ENCODE results near the gene PCSK2. TPM values are rescaled to one million over a fixed set of nuclear protein-coding genes. Genes with fewer than 3 reads are reported as not detected.

Gene PCSK2
- polyA plus RNA-seq, 3 donors: not detected

DNA sequence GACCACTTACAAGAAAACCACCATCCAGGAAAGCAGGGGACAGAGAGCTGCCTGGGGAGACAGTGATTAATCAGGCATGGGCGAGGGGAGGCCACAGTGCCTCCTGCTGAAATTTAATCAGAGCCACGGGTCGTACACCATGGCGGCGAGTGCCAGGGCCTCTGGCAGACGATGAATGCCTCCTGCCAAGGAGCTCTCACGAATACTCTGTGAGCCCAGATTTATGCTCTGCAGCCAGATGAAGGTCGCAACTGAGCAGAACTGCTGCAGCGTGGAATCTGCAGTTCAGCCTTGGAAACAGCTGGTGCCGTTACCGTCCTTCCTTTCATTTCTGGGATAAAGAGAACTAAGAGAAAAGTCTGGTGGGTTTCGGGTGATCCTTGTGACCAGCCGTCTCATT is 218.7 kb downstream of the PCSK2 start:
- no peak overlapping the region for H3K4me3 Mint-ChIP-seq

DNA sequence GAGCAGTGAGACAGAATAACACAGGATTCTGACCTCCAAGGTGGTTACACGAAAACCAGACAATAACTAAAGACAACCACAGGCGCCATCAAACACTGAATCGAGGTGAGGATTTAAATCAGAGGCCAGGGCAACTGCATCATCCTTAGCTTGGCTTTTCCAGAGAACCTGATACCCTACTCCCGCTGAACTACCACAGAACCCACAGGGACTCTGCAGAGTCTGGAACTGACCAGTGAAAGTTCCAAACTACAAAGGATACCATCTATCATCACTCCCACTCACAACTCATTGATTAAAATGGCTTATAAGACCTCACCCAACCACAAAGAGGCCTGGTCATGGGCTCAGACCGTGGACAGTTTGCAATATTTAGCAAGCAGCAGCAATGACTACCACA is 219.3 kb downstream of the PCSK2 start:
- no peak overlapping the region for H3K4me3 ChIP-seq (replicated peaks in 1 of 3; ENCODE audit: low read depth in 2 of 3, low read length in 3 of 3)
- intact Hi-C loops (cut with micrococcal nuclease): no loop called here
- no peak overlapping the region for H2AFZ ChIP-seq (ENCODE audit: insufficient read depth, low read depth, low read length, poor library complexity, severe bottlenecking)
- no peaks in the 10 kb centered on the region for H3K79me2 ChIP-seq (ENCODE audit: insufficient read depth, low read length)
- no peak overlapping the region for H3K9ac ChIP-seq (ENCODE audit: insufficient read depth, low read length, poor library complexity, severe bottlenecking)
- Mint-ChIP-seq H3K27ac (no peak overlapping the region), H3K36me3 (no peaks in the 10 kb centered on the region), H3K9me3 (peaks cover 0 to 10% (median 1%) of the 10 kb centered on the region in 7 donors), H3K27me3 (ENCODE audit: low read depth in 3 of 3) (peaks cover 2 to 14% (median 2%) of the 10 kb centered on the region in 3 donors), H3K4me1 (no peaks in the 10 kb centered on the region), H3K4me3 (no peak overlapping the region)
- H3K27ac ChIP-seq (ENCODE audit: low read depth in 1 of 2, low read length in 2 of 2): no peak overlapping the region
- 91% methylated on average over 4 of the region's 5 CpGs for WGBS (ENCODE audit: insufficient coverage)
- H3K27me3 ChIP-seq (ENCODE audit: control insufficient read depth in 2 of 2, insufficient read depth in 2 of 2, low read length in 2 of 2): no peaks in the 10 kb centered on the region
- H4K20me1 ChIP-seq (ENCODE audit: insufficient read depth, low read length): no peaks in the 10 kb centered on the region
- no peaks in the 10 kb centered on the region for H3K36me3 ChIP-seq (replicated peaks in 1 of 2; ENCODE audit: control insufficient read depth in 1 of 2, insufficient read depth in 2 of 2, low read length in 2 of 2)
- no peaks in the 10 kb centered on the region for H3K4me1 ChIP-seq (ENCODE audit: control insufficient read depth in 1 of 2, insufficient read depth in 2 of 2, low read length in 2 of 2)
- no peaks in the 10 kb centered on the region for H3K9me3 ChIP-seq (replicated peaks in 1 of 2; ENCODE audit: control insufficient read depth in 1 of 2, insufficient read depth in 1 of 2, low read length in 2 of 2)
- TF ChIP-seq, protein P1, sequence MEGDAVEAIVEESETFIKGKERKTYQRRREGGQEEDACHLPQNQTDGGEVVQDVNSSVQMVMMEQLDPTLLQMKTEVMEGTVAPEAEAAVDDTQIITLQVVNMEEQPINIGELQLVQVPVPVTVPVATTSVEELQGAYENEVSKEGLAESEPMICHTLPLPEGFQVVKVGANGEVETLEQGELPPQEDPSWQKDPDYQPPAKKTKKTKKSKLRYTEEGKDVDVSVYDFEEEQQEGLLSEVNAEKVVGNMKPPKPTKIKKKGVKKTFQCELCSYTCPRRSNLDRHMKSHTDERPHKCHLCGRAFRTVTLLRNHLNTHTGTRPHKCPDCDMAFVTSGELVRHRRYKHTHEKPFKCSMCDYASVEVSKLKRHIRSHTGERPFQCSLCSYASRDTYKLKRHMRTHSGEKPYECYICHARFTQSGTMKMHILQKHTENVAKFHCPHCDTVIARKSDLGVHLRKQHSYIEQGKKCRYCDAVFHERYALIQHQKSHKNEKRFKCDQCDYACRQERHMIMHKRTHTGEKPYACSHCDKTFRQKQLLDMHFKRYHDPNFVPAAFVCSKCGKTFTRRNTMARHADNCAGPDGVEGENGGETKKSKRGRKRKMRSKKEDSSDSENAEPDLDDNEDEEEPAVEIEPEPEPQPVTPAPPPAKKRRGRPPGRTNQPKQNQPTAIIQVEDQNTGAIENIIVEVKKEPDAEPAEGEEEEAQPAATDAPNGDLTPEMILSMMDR (IDR thresholded peaks at IDR 0.05): no peak
- no peak for DNase-seq
- no peak overlapping the region for H3K4me2 ChIP-seq (replicated peaks; ENCODE audit: extremely low read depth, low read length, poor library complexity, severe bottlenecking)

More for the DNA sequence above, 218.7 kb downstream of the PCSK2 start:
- no peaks in the 10 kb centered on the region for H3K36me3 ChIP-seq (replicated peaks in 1 of 2; ENCODE audit: control insufficient read depth in 1 of 2, insufficient read depth in 2 of 2, low read length in 2 of 2)
- H3K27ac Mint-ChIP-seq: no peak overlapping the region
- H3K4me1 Mint-ChIP-seq: no peaks in the 10 kb centered on the region
- H3K9ac ChIP-seq (ENCODE audit: insufficient read depth, low read length, poor library complexity, severe bottlenecking): no peak overlapping the region
- H3K4me3 ChIP-seq (replicated peaks in 1 of 3; ENCODE audit: low read depth in 2 of 3, low read length in 3 of 3): no peak overlapping the region
- 88% methylated on average over 13 of the region's 13 CpGs for WGBS (ENCODE audit: insufficient coverage)
- no peaks in the 10 kb centered on the region for H3K4me1 ChIP-seq (ENCODE audit: control insufficient read depth in 1 of 2, insufficient read depth in 2 of 2, low read length in 2 of 2)
- no peak overlapping the region for H3K27ac ChIP-seq (ENCODE audit: low read depth in 1 of 2, low read length in 2 of 2)
- H3K27me3 ChIP-seq (ENCODE audit: control insufficient read depth in 2 of 2, insufficient read depth in 2 of 2, low read length in 2 of 2): no peaks in the 10 kb centered on the region
- peaks cover 0 to 10% (median 1%) of the 10 kb centered on the region in 7 donors for H3K9me3 Mint-ChIP-seq
- TF ChIP-seq, protein P1 (IDR thresholded peaks at IDR 0.05): no peak
- no peaks in the 10 kb centered on the region for H3K9me3 ChIP-seq (replicated peaks in 1 of 2; ENCODE audit: control insufficient read depth in 1 of 2, insufficient read depth in 1 of 2, low read length in 2 of 2)
- H4K20me1 ChIP-seq (ENCODE audit: insufficient read depth, low read length): no peaks in the 10 kb centered on the region
- H3K27me3 Mint-ChIP-seq (ENCODE audit: low read depth in 3 of 3): peaks cover 2 to 14% (median 3%) of the 10 kb centered on the region in 3 donors
- no peak overlapping the region for H2AFZ ChIP-seq (ENCODE audit: insufficient read depth, low read depth, low read length, poor library complexity, severe bottlenecking)
- H3K4me2 ChIP-seq (replicated peaks; ENCODE audit: extremely low read depth, low read length, poor library complexity, severe bottlenecking): no peak overlapping the region
- DNase-seq: no peak
- intact Hi-C loops (cut with micrococcal nuclease): no loop called here
- no peaks in the 10 kb centered on the region for H3K79me2 ChIP-seq (ENCODE audit: insufficient read depth, low read length)
- no peaks in the 10 kb centered on the region for H3K36me3 Mint-ChIP-seq

All from CD14-positive monocyte (primary cell).